Panc1 (cell line): ENCODE results near the gene MTUS2.

ENCODE experiments used
- TF ChIP-seq, protein P1 (sequence below): fragments of 450-650 bp; IDR thresholded peaks from 2 replicates; pipeline ENCODE4 v1.5.1; 2017; ENCODE audit warnings: mild to moderate bottlenecking
- TF ChIP-seq, protein P2 (sequence below), 2 experiments: IDR thresholded peaks; 2 replicates each; pipeline ENCODE4 v1.6.1; 2011 to 2012; ENCODE audit warnings: low read depth in 2 of 2, control low read depth in 1 of 2, low read length in 1 of 2, mild to moderate bottlenecking in 1 of 2, moderate library complexity in 1 of 2; ENCODE audit not compliant: insufficient read depth in 1 of 2

DNA sequence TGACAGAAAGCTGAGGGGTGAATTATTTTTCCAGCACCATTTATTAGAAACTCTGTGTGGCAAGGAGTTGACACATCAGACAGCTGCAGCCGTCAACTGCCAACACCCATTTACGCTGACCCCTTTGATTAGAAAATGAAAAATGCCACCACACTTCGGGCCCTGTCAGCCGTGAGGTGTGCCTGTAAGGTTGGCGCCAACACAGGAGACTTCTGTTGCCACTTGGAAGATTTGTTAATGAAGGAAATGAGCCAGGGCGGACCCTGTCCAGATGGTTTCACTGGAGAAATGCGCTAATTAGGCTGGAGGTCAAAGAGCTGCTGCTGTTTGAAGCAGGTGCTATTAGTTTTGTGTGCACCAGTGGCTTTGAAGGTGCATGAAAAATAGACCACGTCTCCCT, 297.5 kb downstream of the MTUS2 start:
- TF ChIP-seq, protein P1, sequence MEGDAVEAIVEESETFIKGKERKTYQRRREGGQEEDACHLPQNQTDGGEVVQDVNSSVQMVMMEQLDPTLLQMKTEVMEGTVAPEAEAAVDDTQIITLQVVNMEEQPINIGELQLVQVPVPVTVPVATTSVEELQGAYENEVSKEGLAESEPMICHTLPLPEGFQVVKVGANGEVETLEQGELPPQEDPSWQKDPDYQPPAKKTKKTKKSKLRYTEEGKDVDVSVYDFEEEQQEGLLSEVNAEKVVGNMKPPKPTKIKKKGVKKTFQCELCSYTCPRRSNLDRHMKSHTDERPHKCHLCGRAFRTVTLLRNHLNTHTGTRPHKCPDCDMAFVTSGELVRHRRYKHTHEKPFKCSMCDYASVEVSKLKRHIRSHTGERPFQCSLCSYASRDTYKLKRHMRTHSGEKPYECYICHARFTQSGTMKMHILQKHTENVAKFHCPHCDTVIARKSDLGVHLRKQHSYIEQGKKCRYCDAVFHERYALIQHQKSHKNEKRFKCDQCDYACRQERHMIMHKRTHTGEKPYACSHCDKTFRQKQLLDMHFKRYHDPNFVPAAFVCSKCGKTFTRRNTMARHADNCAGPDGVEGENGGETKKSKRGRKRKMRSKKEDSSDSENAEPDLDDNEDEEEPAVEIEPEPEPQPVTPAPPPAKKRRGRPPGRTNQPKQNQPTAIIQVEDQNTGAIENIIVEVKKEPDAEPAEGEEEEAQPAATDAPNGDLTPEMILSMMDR, result no peak
- TF ChIP-seq, protein P2, sequence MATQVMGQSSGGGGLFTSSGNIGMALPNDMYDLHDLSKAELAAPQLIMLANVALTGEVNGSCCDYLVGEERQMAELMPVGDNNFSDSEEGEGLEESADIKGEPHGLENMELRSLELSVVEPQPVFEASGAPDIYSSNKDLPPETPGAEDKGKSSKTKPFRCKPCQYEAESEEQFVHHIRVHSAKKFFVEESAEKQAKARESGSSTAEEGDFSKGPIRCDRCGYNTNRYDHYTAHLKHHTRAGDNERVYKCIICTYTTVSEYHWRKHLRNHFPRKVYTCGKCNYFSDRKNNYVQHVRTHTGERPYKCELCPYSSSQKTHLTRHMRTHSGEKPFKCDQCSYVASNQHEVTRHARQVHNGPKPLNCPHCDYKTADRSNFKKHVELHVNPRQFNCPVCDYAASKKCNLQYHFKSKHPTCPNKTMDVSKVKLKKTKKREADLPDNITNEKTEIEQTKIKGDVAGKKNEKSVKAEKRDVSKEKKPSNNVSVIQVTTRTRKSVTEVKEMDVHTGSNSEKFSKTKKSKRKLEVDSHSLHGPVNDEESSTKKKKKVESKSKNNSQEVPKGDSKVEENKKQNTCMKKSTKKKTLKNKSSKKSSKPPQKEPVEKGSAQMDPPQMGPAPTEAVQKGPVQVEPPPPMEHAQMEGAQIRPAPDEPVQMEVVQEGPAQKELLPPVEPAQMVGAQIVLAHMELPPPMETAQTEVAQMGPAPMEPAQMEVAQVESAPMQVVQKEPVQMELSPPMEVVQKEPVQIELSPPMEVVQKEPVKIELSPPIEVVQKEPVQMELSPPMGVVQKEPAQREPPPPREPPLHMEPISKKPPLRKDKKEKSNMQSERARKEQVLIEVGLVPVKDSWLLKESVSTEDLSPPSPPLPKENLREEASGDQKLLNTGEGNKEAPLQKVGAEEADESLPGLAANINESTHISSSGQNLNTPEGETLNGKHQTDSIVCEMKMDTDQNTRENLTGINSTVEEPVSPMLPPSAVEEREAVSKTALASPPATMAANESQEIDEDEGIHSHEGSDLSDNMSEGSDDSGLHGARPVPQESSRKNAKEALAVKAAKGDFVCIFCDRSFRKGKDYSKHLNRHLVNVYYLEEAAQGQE (IDR thresholded peaks at IDR 0.05; ENCODE audit: insufficient read depth in 1 of 2, low read depth in 2 of 2, low read length in 1 of 2), result no peak
